8988T (cell line): ENCODE data around the gene MIPEP.

Experiments
- DNase-seq: peaks from one replicate; pipeline ENCODE4 v3.0.0; 2011

MIPEP gene

GRCh38 chr13:23849670-23850069 lies 39.5 kb downstream of the MIPEP start:
- no peak for DNase-seq

GRCh38 chr13:23848646-23849141 lies 40.5 kb downstream of the MIPEP start:
- no peak for DNase-seq

GRCh38 chr13:23848019-23848418 lies 41.2 kb downstream of the MIPEP start:
- DNase-seq, result no peak

DNA sequence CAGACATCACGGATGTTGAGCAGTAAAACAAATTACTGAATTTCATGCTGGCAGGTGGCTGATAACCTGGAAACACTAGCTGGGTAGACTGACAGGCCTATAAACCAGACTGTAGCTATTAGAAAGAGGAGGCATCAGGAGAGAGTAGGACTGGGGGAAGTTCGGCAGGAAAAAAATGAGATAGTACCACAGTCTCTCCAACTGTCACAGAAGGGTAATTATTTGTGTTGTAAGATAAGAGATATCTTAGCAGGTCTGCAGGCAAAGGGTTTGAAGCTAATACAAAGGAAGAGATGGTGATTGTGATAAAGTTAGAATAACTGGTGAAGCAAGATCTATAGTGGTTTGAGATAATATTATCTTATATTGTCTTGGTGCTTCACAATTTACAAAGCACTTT lies 41.7 kb downstream of the MIPEP start:
- no peak for DNase-seq

GRCh38 chr13:23845105-23845725 lies 44.0 kb downstream of the MIPEP start:
- no peak for DNase-seq

GRCh38 chr13:23844132-23844531 lies 45.1 kb downstream of the MIPEP start:
- DNase-seq, result no peak

DNA sequence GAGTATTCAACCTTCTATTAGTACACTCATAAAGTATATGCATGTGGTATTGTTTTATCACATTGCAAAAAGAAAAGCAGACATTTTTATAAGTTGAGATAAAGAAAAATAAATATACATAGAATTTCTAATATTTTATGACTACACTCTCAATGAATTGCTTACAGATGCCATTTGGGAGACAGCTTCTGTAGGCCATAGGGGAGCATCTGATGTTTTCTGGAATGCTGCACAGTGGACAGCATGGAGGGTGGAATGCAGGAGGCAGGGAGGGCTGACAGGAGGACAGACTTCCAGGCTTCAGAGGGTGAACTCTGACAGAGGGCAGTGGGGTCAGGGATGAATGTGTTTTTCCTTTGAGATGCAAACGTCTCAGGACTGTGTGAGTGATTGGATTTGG lies 45.8 kb downstream of the MIPEP start:
- DNase-seq, result no peak

- no peak for DNase-seq
Measured at GRCh38 chr13:23842406-23842805, 46.8 kb downstream of the MIPEP start.

GRCh38 chr13:23833733-23834611 lies 55.2 kb downstream of the MIPEP start:
- no peak for DNase-seq

DNA sequence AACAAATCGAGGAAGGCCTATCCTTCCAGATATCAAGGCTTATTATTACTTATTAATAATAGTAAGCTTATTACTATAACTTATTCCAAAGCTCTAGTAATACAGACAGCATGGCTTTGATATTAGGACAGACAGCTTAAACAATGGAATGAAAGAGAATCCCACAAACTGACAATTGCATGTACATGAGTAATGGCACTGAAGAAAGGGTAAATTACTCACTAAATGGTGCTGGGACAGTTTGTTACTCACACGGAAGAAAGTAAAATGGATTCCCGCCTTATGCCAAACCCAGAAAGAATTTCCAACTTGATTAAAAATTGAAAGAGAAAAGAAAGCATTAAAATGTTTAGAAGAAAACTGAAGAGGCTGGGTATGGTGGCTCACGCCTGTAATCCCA lies 60.3 kb downstream of the MIPEP start:
- no peak for DNase-seq

- DNase-seq, result no peak
Measured at GRCh38 chr13:23828086-23828485, 61.1 kb downstream of the MIPEP start.

GRCh38 chr13:23825179-23825578 lies 64.0 kb downstream of the MIPEP start:
- DNase-seq, result no peak

DNA sequence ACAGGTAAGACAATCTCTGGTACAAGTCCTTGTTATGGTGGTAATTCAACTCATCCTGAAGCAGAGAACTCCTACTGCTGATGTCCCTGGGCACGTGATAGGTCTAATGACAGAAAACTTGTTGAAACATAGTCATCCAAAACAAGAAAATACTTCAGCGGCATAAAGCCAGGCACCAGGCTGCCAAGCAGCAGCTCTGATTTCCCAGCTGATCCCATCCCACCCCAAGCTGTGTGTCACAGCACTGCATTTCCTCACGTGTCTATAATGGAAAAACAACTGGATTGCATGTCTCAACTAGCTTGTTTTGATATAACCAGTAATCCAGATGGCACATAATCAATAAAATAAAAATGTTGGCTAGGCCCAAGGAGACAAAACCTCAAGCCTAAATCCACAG lies 64.8 kb downstream of the MIPEP start:
- DNase-seq, result no peak

DNA sequence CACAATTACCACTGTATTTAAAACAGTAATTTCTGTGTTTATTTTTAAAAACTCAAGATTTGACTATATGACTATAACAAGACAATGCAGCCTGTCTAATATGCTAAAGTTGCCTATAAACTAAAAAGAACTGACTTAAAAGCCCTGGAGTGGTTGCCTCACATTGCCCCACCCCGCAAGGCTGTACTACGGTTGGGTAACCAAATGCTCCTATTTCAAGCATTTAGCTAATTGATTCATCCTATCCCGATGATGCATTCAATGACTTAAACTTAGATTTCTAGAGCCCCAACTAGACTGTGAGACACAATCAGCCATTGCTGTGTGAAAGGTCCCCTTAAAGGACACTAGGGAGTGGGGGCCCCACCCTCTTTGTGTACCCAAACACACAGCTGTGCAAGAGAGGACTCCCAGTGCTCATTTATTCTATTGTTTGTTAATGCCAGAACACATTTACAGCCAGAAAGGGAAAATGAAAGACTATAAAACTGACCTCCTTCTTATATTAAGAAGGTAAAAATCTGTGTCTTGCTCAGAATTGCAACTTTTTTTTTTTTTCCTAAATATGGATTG lies 66.9 kb downstream of the MIPEP start:
- DNase-seq, result no peak

GRCh38 chr13:23820530-23820929 lies 68.7 kb downstream of the MIPEP start:
- DNase-seq, result no peak

- DNase-seq, result no peak
Measured at GRCh38 chr13:23817830-23818229, 71.4 kb downstream of the MIPEP start.

DNA sequence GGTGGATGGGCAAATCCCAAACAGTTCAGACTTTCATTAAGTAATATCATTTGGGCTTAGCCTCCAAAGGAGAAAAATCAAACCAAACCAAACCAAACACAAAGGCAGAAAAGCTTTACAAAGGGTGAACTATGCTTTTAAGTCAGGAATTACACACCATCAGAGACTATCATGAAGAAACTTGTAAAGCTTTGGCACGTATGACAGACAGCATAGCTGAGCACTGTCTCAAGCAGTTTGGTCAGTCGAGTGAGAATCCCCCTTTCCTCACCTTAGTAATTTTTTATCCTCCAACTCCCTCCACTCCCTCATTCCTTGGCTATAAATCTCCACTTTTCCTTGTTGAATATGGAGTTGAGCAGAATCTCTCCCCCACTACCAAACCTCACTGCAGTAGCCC lies 72.1 kb downstream of the MIPEP start:
- no peak for DNase-seq

- DNase-seq, result no peak
Measured at GRCh38 chr13:23813635-23814034, 75.6 kb downstream of the MIPEP start.

DNA sequence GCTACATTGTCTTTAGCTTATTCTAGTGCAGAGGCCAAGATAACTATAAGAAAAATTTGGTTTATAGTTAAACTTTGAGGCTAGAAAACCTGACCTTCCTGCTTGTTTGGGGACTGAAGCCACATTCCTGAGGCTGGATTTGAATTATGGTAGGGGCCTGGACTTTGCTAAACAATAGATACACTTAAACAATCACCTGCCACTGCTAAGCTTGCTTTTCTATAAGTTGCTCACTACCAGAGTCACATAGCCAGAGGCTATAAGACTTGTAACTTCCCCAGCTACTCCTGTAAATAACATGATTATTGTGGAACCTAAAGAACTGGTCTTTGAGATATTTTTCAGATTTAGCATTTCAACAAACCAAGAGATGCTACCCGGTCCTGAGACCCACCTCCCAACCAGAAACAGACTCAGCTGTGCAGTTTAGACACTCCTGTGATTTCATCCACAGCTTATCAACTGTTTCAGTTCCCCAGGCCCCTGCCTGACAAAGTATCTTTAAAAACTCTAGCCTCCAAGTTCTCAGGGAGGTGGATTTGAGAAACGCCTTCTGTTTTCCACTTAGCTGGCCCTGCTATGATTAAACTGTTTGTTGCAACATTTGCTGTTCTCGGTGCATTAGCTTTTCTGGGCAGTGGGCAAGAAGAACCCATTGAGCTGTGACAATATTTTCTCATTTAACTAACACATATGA lies 77.7 kb downstream of the MIPEP start:
- no peak for DNase-seq

- no peak for DNase-seq
Measured at GRCh38 chr13:23810685-23811240, 78.4 kb downstream of the MIPEP start.

DNA sequence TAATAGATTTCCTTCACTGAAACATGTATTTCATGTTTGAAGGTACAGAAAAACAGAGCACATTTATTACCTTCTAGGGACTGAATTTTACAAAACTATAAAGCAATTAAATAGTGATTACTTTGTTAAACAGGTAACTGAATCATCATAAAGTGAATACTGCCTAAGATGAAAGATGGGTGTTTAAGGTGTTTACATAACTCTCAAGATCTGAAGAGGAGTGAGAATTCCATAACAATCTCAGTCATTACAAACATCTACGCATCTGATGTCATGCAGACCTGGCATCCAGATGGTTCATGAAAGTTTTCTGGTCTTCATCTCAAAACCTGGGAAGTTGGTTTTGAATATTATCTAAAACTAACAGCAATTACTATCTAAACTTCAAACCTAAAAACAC lies 80.4 kb downstream of the MIPEP start:
- no peak for DNase-seq

DNA sequence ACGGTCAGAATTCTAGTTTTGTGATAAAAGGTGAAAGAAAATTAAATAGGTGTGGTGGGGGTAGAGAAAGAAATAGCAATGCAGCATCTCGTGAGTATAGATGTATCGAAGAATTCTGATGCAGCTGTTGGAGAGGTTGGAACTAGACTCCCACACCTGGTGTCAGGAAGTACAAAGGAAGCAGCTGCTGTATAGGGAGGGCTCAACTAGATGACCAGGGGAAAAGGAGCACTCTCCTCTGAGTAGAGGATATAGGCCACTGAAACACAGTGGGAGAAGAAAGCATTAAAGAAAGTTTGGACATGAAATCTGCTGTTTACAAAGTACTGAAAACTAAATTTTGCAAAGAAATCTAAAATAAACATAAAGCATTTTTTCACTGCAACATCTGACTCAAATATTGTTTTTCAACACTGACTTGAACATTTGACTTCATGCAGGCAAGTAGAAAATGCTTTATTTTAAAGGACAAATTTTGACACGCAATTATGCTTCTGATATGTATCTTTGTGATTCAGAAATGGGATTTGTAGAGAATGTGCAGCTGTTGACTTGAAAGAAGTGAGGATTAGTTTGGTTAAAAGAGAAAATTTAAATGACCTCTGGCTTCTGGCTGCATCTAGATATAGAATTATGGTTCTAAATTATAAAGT lies 82.2 kb downstream of the MIPEP start:
- no peak for DNase-seq

- DNase-seq, result no peak
Measured at GRCh38 chr13:23805821-23806220, 83.4 kb downstream of the MIPEP start.
